ENCODE measurements around the gene PKN3. TPM values are rescaled to one million over a fixed set of nuclear protein-coding genes. Genes with fewer than 3 reads are reported as not detected.

The PKN3 gene
- total and polyA plus RNA-seq, 2 of the 13 experiments (the other 11 are each of a cell fraction or from before 2014, with no cell fraction given): 10.5 to 13.2 TPM

DNA sequence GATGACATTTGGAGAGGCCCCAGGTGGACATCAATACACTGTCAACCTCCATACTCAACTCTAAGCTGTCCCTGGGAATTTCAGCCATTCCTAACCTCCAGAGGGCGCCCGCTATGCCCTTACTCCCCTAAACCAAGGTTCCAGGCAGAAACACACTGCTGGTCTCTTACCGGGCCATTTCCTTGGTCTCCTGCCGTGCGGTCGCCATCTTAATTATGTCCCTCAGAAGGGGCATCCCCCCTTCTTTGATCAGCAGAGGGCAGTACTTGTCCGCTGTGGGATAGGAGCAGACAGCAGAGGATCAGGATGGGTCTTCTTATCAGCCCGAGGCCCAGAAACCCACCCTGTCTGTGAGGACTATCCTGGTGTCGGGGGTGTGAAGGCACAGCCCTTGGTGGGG lies 31.0 kb downstream of the PKN3 start (continued):
- TF ChIP-seq, protein P1, sequence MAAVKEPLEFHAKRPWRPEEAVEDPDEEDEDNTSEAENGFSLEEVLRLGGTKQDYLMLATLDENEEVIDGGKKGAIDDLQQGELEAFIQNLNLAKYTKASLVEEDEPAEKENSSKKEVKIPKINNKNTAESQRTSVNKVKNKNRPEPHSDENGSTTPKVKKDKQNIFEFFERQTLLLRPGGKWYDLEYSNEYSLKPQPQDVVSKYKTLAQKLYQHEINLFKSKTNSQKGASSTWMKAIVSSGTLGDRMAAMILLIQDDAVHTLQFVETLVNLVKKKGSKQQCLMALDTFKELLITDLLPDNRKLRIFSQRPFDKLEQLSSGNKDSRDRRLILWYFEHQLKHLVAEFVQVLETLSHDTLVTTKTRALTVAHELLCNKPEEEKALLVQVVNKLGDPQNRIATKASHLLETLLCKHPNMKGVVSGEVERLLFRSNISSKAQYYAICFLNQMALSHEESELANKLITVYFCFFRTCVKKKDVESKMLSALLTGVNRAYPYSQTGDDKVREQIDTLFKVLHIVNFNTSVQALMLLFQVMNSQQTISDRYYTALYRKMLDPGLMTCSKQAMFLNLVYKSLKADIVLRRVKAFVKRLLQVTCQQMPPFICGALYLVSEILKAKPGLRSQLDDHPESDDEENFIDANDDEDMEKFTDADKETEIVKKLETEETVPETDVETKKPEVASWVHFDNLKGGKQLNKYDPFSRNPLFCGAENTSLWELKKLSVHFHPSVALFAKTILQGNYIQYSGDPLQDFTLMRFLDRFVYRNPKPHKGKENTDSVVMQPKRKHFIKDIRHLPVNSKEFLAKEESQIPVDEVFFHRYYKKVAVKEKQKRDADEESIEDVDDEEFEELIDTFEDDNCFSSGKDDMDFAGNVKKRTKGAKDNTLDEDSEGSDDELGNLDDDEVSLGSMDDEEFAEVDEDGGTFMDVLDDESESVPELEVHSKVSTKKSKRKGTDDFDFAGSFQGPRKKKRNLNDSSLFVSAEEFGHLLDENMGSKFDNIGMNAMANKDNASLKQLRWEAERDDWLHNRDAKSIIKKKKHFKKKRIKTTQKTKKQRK (IDR thresholded peaks at IDR 0.05; ENCODE audit: low read length): no peak
- no peak for TF ChIP-seq ZNF598 (CRISPR knock-in tag; IDR thresholded peaks at IDR 0.05; ENCODE audit: borderline replicate concordance)
- TF ChIP-seq ELF1 (CRISPR knock-in tag; IDR thresholded peaks at IDR 0.05): peak; percentile 54
- TF ChIP-seq MLLT10 (CRISPR knock-in tag; IDR thresholded peaks at IDR 0.05): no peak
- TF ChIP-seq, protein P2, sequence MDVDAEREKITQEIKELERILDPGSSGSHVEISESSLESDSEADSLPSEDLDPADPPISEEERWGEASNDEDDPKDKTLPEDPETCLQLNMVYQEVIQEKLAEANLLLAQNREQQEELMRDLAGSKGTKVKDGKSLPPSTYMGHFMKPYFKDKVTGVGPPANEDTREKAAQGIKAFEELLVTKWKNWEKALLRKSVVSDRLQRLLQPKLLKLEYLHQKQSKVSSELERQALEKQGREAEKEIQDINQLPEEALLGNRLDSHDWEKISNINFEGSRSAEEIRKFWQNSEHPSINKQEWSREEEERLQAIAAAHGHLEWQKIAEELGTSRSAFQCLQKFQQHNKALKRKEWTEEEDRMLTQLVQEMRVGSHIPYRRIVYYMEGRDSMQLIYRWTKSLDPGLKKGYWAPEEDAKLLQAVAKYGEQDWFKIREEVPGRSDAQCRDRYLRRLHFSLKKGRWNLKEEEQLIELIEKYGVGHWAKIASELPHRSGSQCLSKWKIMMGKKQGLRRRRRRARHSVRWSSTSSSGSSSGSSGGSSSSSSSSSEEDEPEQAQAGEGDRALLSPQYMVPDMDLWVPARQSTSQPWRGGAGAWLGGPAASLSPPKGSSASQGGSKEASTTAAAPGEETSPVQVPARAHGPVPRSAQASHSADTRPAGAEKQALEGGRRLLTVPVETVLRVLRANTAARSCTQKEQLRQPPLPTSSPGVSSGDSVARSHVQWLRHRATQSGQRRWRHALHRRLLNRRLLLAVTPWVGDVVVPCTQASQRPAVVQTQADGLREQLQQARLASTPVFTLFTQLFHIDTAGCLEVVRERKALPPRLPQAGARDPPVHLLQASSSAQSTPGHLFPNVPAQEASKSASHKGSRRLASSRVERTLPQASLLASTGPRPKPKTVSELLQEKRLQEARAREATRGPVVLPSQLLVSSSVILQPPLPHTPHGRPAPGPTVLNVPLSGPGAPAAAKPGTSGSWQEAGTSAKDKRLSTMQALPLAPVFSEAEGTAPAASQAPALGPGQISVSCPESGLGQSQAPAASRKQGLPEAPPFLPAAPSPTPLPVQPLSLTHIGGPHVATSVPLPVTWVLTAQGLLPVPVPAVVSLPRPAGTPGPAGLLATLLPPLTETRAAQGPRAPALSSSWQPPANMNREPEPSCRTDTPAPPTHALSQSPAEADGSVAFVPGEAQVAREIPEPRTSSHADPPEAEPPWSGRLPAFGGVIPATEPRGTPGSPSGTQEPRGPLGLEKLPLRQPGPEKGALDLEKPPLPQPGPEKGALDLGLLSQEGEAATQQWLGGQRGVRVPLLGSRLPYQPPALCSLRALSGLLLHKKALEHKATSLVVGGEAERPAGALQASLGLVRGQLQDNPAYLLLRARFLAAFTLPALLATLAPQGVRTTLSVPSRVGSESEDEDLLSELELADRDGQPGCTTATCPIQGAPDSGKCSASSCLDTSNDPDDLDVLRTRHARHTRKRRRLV (CRISPR knock-in tag; IDR thresholded peaks at IDR 0.05): no peak
- no peak for TF ChIP-seq SMYD3 (CRISPR knock-in tag; IDR thresholded peaks at IDR 0.05)
- no peak for TF ChIP-seq ZSCAN12 (CRISPR knock-in tag; IDR thresholded peaks at IDR 0.05)
- TF ChIP-seq, protein P3, sequence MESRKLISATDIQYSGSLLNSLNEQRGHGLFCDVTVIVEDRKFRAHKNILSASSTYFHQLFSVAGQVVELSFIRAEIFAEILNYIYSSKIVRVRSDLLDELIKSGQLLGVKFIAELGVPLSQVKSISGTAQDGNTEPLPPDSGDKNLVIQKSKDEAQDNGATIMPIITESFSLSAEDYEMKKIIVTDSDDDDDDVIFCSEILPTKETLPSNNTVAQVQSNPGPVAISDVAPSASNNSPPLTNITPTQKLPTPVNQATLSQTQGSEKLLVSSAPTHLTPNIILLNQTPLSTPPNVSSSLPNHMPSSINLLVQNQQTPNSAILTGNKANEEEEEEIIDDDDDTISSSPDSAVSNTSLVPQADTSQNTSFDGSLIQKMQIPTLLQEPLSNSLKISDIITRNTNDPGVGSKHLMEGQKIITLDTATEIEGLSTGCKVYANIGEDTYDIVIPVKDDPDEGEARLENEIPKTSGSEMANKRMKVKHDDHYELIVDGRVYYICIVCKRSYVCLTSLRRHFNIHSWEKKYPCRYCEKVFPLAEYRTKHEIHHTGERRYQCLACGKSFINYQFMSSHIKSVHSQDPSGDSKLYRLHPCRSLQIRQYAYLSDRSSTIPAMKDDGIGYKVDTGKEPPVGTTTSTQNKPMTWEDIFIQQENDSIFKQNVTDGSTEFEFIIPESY (CRISPR knock-in tag; IDR thresholded peaks at IDR 0.05): peak; percentile 45
- no peak for TF ChIP-seq ZKSCAN5 (CRISPR knock-in tag; IDR thresholded peaks at IDR 0.05)
- TF ChIP-seq, protein P4, sequence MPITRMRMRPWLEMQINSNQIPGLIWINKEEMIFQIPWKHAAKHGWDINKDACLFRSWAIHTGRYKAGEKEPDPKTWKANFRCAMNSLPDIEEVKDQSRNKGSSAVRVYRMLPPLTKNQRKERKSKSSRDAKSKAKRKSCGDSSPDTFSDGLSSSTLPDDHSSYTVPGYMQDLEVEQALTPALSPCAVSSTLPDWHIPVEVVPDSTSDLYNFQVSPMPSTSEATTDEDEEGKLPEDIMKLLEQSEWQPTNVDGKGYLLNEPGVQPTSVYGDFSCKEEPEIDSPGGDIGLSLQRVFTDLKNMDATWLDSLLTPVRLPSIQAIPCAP (CRISPR knock-in tag; IDR thresholded peaks at IDR 0.05; ENCODE audit: low read depth): no peak
- no peak for TF ChIP-seq ZNF724P (CRISPR knock-in tag; IDR thresholded peaks at IDR 0.05; ENCODE audit: borderline replicate concordance)
- TF ChIP-seq, protein P5, sequence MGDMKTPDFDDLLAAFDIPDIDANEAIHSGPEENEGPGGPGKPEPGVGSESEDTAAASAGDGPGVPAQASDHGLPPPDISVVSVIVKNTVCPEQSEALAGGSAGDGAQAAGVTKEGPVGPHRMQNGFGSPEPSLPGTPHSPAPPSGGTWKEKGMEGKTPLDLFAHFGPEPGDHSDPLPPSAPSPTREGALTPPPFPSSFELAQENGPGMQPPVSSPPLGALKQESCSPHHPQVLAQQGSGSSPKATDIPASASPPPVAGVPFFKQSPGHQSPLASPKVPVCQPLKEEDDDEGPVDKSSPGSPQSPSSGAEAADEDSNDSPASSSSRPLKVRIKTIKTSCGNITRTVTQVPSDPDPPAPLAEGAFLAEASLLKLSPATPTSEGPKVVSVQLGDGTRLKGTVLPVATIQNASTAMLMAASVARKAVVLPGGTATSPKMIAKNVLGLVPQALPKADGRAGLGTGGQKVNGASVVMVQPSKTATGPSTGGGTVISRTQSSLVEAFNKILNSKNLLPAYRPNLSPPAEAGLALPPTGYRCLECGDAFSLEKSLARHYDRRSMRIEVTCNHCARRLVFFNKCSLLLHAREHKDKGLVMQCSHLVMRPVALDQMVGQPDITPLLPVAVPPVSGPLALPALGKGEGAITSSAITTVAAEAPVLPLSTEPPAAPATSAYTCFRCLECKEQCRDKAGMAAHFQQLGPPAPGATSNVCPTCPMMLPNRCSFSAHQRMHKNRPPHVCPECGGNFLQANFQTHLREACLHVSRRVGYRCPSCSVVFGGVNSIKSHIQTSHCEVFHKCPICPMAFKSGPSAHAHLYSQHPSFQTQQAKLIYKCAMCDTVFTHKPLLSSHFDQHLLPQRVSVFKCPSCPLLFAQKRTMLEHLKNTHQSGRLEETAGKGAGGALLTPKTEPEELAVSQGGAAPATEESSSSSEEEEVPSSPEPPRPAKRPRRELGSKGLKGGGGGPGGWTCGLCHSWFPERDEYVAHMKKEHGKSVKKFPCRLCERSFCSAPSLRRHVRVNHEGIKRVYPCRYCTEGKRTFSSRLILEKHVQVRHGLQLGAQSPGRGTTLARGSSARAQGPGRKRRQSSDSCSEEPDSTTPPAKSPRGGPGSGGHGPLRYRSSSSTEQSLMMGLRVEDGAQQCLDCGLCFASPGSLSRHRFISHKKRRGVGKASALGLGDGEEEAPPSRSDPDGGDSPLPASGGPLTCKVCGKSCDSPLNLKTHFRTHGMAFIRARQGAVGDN (CRISPR knock-in tag; IDR thresholded peaks at IDR 0.05): peak; percentile 36
- TF ChIP-seq, protein P6, sequence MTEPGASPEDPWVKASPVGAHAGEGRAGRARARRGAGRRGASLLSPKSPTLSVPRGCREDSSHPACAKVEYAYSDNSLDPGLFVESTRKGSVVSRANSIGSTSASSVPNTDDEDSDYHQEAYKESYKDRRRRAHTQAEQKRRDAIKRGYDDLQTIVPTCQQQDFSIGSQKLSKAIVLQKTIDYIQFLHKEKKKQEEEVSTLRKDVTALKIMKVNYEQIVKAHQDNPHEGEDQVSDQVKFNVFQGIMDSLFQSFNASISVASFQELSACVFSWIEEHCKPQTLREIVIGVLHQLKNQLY (CRISPR knock-in tag; IDR thresholded peaks at IDR 0.05): no peak
- TF ChIP-seq ZNF230 (CRISPR knock-in tag; IDR thresholded peaks at IDR 0.05): no peak
